UCSD-AML1 (cell line): ENCODE results near the gene TRRAP.

Experiments used
- DNase-seq: peaks from one replicate; lab custom pipeline; 2025; ENCODE audit not compliant: unreplicated experiment; lab: John Stamatoyannopoulos, UW

TRRAP gene

DNA sequence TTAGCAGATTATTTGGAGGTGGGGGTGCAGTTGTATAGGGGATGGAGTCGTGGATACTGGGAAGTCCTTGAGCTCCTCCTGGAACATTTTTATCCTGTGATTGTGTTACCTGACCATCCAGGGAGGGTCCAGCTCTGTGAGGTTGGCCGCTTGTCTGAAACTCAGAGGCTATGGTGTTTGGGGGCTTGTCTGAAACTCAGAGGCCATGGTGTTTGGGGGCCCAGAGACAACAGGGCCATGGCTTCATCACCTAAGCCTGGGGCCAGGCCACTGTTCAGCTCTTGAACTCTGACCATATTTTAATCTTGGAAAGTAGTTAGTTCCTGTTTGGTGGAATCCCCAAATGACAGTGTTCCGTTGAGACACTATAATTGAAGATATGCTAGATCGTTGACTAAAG, 66.1 kb downstream of the TRRAP start:
- DNase-seq = no peak

DNA sequence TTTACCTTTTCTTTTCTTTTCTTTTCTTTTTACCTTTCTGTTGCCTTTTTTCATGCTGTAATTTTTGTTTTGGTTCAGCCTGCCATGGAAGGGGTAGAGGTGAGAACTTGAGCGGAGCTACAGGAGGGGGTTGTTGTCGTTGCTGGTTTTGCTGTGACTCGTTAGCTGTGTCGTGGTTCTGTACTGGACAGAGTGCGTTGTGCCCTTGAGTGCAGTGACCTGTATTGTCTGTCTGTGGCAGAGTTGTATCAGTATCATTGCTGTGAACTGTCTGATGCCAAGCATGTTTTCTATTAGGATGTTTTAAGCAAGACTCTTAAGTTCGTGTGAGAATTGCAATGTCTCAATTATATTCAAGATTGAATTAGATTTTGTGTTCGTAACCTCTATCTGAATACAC, 67.5 kb downstream of the TRRAP start:
- no peak for DNase-seq

DNA sequence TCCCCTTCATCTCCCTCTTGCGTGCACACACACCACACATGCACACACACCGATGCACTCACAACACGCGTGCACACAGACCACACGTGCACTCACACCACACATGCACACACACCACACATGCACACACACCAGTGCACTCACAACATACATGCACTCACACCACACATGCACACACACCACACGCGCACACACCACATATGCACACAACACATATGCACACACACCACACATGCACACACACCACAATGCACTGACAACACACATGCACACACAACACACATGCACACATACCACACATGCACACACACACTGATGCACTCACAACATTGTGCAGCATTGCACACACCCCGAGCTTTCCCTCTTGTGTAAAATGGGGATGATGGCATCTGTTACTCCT, 68.1 kb downstream of the TRRAP start:
- no peak for DNase-seq

GRCh38 chr7:98949336-98950044, 71.2 kb downstream of the TRRAP start:
- no peak for DNase-seq

- DNase-seq = no peak
Observed at GRCh38 chr7:98955992-98956391, 77.7 kb downstream of the TRRAP start.

DNA sequence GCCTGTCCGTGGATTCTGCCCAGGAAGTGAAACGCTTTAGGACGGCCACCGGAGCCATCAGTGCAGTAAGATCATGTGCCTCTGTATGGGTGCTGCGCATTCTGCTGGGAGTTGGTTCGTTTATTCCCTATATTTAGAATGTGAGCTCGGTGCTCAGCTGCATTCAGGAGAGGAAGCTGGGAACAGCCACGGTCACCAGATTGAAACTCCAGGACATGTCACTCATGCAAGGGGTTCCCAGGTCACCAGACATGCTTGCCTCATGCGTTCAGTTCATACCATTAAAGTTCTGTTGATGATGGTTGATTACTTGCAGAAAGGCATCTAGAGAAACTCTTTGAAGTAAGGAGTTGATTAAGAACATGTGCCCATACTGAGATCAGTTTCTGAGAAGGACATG, 78.1 kb downstream of the TRRAP start:
- no peak for DNase-seq

DNA sequence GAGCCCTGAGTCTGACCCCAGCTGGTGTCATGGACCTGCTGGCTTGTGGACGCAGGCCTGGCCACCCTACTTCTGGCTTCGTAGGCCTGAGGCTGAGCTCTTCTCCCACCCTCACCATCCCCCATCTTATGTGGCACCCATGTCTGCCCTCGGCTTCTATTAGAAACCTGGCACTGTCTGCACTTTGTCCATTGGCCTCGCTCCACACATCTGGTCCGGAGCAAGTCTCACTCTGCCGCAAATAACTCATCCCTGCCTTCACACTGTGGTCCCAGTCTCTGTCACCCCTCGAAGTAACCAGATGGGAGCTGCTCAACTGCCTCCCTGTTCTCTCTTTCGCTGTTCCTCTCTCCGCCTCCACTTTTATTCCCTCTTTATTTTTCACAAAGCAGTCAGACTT, 78.6 kb downstream of the TRRAP start:
- no peak for DNase-seq

GRCh38 chr7:98957766-98958165, 79.4 kb downstream of the TRRAP start:
- DNase-seq = no peak

DNA sequence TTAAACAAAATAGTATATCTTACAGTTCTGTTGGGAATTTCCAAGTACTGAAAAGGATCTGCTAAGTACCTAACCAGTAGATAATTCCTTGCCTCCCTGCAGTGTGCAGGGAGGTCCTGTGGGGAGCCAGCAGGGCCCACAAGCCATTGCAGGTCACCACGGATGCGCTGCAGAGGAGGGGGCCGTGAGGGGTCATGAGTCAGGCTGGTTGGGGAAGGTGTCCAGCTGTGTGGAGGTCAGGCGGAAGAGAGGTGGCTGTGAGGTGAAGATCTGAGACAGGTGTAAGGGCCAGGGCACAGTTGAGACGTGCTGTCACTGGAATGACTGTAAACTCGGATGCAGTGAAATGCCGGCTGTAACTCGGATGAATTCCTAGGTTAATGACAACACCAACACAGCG, 80.6 kb downstream of the TRRAP start:
- DNase-seq = no peak

- no peak for DNase-seq
Observed at GRCh38 chr7:98963305-98963704, 85.0 kb downstream of the TRRAP start.

DNA sequence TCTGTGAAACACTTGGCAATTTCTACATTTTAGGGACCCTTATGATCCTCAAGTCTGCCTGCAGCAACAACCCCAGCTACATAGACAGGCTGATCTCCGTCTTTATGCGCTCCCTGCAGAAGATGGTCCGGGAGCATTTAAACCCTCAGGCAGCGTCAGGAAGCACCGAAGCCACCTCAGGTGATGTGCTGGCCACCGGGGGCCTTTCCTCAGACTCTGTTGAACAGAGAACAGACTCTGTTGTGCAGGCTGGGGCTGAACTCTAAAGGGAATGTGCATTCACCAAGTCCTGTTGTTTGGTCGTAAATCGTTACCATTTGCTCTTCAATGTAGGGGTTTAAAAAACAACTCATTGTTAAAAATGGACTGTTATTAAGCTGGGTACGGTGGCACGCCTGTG, 86.3 kb downstream of the TRRAP start:
- DNase-seq = no peak

- DNase-seq = no peak
Observed at GRCh38 chr7:98968621-98969020, 90.3 kb downstream of the TRRAP start.

GRCh38 chr7:98969386-98969785, 91.1 kb downstream of the TRRAP start:
- no peak for DNase-seq

DNA sequence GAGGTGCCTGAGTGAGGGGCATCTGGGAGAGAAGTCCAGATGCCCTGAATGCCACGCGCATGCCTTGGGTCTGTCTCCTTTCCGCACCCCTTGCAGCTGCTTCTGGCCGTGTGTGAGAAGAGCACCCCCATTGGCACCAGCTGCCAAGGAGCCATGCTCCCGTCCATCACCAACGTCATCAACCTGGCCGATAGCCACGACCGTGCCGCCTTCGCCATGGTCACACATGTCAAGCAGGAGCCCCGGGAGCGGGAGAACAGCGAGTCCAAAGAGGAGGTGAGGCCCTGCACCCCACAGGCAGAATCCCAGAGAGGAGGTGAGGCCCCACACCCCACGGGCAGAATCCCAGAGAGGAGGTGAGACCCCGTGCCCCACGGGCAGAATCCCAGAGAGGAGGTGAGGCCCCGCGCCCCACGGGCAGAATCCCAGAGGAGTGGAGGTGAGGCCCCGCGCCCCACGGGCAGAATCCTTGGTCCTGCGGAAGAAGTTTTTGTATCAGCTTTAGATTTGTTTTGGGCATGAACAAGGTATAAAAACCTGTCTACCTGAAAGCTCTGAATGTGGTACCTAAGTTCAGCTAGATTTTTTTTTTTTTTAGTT, 91.8 kb downstream of the TRRAP start:
- no peak for DNase-seq

- DNase-seq = no peak
Observed at GRCh38 chr7:98970805-98971204, 92.5 kb downstream of the TRRAP start.

DNA sequence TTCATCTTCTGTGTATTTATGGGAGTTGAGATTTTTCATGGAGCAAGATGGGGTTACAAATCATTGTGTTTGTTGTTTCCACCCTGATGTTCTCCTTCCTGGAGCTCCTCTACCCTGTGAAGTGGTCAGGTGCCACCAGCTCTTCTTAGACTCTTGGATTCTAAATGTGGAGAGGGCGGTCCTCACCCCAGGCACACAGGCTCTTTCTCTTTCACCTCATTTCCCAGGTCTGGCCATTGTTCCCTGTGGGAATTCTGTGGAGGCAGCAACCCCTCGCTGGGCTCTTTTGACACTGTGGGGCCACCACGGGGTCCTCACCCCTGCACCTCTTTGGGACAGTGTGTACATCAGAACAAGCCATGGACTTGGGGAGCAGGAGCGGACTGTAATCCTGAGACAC, 95.9 kb downstream of the TRRAP start:
- DNase-seq = no peak

GRCh38 chr7:98974906-98975816, 96.8 kb downstream of the TRRAP start:
- no peak for DNase-seq

DNA sequence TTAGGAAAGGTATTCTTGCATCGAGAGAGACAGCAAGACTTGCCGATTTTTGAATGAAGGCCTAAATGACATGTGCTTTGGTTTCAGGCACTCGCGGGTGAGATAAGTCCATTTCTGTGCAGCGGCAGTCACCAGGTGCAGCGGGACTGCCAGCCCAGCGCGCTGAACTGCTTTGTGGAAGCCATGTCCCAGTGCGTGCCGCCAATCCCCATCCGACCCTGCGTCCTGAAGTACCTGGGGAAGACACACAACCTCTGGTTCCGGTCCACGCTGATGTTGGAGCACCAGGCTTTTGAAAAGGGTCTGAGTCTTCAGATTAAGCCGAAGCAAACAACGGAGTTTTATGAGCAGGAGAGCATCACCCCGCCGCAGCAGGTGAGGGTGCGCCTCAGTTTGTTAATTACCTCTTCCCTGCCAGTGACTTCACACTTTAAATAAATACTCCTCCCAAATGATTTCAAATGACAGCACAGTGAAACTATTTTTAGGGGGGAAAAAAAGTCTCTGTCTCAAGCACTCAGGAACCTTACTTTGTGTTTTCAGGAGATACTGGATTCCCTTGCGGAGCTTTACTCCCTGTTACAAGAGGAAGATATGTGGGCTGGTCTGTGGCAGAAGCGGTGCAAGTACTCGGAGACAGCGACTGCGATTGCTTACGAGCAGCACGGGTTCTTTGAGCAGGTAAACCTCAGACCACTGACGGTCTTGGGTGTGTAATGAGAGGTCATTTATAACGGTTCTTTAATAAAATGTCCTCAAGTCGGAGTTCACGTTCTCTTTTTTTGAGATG, 98.3 kb downstream of the TRRAP start:
- no peak for DNase-seq

- DNase-seq = no peak
Observed at GRCh38 chr7:98978672-98979071, 100.3 kb downstream of the TRRAP start.

GRCh38 chr7:98981701-98982100, 103.4 kb downstream of the TRRAP start:
- no peak for DNase-seq

DNA sequence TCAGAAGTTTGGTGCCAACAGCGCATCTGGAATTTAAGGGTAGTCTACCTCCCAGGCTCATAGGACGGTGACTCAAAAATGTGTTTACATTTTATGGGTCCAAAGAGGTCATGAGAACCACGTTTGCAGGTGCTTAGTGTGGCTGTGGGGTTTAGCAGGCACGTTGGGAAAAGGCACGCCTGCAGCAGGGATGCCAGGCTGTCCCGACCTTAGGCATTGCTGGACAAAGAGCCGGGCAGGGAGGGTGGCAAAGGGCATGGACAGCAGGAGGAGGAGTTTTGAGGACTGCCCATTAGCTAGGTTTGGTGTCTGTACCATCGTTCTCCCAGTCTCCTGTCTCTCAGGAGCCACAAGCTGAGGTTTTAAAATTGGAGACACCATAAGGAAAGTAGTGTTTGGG, 104.4 kb downstream of the TRRAP start:
- DNase-seq = no peak
